Measurements from ENCODE around the gene ZNF865. TPM values are rescaled to one million over a fixed set of nuclear protein-coding genes. Genes with fewer than 3 reads are reported as not detected.
"Not testable (repeated sequence)": the region's sequence is repeated elsewhere in the genome, so short reads cannot be mapped to it uniquely, and the experiment has no call there.

Gene ZNF865
- total RNA-seq (2014; rRNA removed; shearing (Covaris generic)): 0.63 and 1.4 TPM in 2 replicates

- H3K4me1 ChIP-seq (replicated peaks): peaks cover 16% of the 10 kb centered on the region
- peaks cover 31% of the 10 kb centered on the region for H3K36me3 ChIP-seq
- DNase-seq (ENCODE audit: low read depth in 1 of 2, low spot score in 2 of 2): peak; percentile 78 to 86
- peak within 1 kb of the TSS; percentile 69 for H3K4me3 ChIP-seq
- no peaks in the 10 kb centered on the region for H3K9me3 ChIP-seq (replicated peaks)
- H3K27me3 ChIP-seq (replicated peaks): no peaks in the 10 kb centered on the region
- peak within 1 kb of the TSS; percentile 67 for H3K27ac ChIP-seq
Measured at GRCh38 chr19:55605637-55606470, at the start of gene ZNF865. TSS of gene ZNF865 (plus strand) at chr19:55605647. CDS start at chr19:55613619, 7,972 bp downstream.

GRCh38 chr19:55559684-55560083 is 45.8 kb upstream of the ZNF865 start:
- no peak overlapping the region for H3K4me3 ChIP-seq
- 0 out of 2 replicates have a peak, but pooled peaks cover 4% of the 10 kb centered on the region for H3K9me3 ChIP-seq (replicated peaks)
- H3K27ac ChIP-seq: no peak overlapping the region
- H3K36me3 ChIP-seq: no peaks in the 10 kb centered on the region
- no peaks in the 10 kb centered on the region for H3K27me3 ChIP-seq (replicated peaks)
- DNase-seq (ENCODE audit: low read depth in 1 of 2, low spot score in 2 of 2): no peak
- H3K4me1 ChIP-seq (replicated peaks): no peaks in the 10 kb centered on the region

DNA sequence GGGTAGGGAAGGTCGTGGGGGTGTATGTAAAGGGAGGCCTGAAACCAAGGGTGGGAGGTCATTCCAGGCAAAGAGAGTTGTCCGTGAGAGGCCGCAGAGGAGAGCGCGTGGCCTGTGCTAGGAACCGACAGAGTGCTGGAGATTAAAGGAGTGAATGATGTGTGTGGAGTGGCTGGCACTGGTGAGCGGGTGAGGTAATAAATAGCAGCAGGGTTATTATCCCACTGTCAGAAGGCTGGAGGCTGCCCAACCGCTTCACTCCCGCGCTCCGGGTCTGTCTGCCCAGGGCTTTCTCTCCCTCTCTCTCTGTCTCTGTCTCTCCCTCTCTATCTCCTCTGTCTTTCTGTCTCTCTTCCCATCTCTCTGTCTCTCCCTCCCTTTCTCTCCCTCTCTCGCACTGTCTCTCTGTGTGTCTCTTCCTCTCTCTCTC is 42.2 kb upstream of the ZNF865 start:
- Histone ChIP-seq H3K9me3 (replicated peaks) (0 out of 2 replicates have a peak, but pooled peaks cover 4% of the 10 kb centered on the region), H3K27ac (no peak overlapping the region), H3K4me1 (replicated peaks) (no peaks in the 10 kb centered on the region), H3K4me3 (no peak overlapping the region), H3K36me3 (no peaks in the 10 kb centered on the region), H3K27me3 (replicated peaks) (no peaks in the 10 kb centered on the region)
- DNase-seq (ENCODE audit: low read depth in 1 of 2, low spot score in 2 of 2): no peak

GRCh38 chr19:55566823-55567222 is 38.6 kb upstream of the ZNF865 start:
- Histone ChIP-seq H3K9me3 (replicated peaks) (no peaks in the 10 kb centered on the region), H3K4me1 (replicated peaks) (no peaks in the 10 kb centered on the region), H3K4me3 (no peak overlapping the region), H3K27me3 (replicated peaks) (no peaks in the 10 kb centered on the region), H3K27ac (no peak overlapping the region), H3K36me3 (no peaks in the 10 kb centered on the region)
- DNase-seq (ENCODE audit: low read depth in 1 of 2, low spot score in 2 of 2): no peak

- Histone ChIP-seq H3K4me3 (no peak overlapping the region), H3K27me3 (replicated peaks) (no peaks in the 10 kb centered on the region), H3K9me3 (replicated peaks) (no peaks in the 10 kb centered on the region), H3K36me3 (no peaks in the 10 kb centered on the region), H3K4me1 (replicated peaks) (no peaks in the 10 kb centered on the region), H3K27ac (no peak overlapping the region)
- DNase-seq (ENCODE audit: low read depth in 1 of 2, low spot score in 2 of 2): no peak
Measured at GRCh38 chr19:55567708-55568328, 37.6 kb upstream of the ZNF865 start.

DNA sequence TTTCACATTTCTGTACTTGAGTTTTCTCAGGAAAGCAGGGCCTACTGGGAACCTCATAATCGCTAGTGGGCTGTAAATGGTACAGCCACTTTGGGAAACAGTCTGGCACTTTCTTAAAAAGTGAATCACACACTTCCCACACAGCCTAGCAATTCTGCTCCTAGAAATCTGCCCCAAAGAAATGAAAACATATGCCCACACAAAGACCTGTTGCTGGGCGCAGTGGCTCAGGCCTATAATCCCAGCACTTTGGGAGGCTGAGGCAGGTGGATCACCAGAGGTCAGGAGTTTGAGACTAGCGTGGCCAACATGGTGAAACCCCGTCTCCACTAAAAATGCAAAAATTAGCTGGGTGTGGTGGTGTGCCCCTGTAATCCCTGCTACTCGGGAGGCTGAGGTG is 36.0 kb upstream of the ZNF865 start:
- H3K27me3 ChIP-seq (replicated peaks): not testable (repeated sequence)

GRCh38 chr19:55573929-55574328 is 31.5 kb upstream of the ZNF865 start:
- not testable (repeated sequence) for DNase-seq (ENCODE audit: low read depth in 1 of 2, low spot score in 2 of 2); H3K27ac ChIP-seq; H3K27me3 ChIP-seq (replicated peaks); H3K4me1 ChIP-seq (replicated peaks); H3K9me3 ChIP-seq (replicated peaks); H3K4me3 ChIP-seq
- H3K36me3 ChIP-seq: peaks cover 15% of the 10 kb centered on the region

More for the DNA sequence above, 36.0 kb upstream of the ZNF865 start:
- H3K27ac ChIP-seq; H3K9me3 ChIP-seq (replicated peaks); H3K4me1 ChIP-seq (replicated peaks); H3K4me3 ChIP-seq; H3K36me3 ChIP-seq; DNase-seq (ENCODE audit: low read depth in 1 of 2, low spot score in 2 of 2): not testable (repeated sequence)

GRCh38 chr19:55576746-55577145 is 28.7 kb upstream of the ZNF865 start:
- Histone ChIP-seq H3K4me1 (replicated peaks) (peaks cover 11% of the 10 kb centered on the region), H3K36me3 (peaks cover 20% of the 10 kb centered on the region), H3K27me3 (replicated peaks) (no peaks in the 10 kb centered on the region), H3K4me3 (no peak overlapping the region), H3K27ac (no peak overlapping the region), H3K9me3 (replicated peaks) (no peaks in the 10 kb centered on the region)
- DNase-seq (ENCODE audit: low read depth in 1 of 2, low spot score in 2 of 2): no peak

DNA sequence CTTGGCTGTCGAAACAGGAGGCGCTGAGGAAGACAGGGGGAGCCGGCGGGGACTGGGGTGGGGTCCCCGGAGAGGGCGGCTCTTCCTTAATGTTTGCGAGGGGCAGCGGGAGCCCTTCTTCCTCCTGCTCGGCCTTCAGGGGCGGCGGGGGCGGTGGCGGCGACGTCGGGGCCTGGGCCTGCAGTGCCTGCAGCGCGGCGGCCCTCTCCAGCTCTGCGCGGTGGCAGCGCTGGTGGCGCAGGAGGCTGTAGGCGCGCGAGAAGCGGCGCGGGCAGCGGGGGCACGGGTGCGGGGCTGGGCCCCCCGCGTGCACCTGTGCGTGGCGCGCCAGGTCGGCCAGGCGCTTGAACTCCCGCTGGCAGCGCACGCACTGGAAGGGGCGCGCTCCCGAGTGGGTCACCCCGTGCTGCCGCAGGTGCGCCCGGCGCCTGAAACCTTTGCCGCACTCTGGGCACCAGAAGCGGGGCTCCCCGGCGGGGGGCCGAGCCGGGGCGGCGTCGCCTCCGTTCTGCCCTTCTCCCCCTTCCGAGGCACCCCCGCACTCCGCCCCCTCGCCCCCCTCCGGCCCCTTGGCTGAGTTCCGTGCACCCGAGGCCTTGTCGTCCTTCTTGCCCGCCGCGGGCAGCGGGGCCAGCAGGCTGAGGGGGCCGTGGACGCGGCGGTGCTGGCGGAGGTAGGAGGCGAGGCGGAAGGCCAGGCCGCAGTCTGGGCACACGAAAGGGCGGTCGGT is 27.3 kb upstream of the ZNF865 start:
- Histone ChIP-seq H3K27me3 (replicated peaks) (no peaks in the 10 kb centered on the region), H3K4me3 (no peak overlapping the region), H3K9me3 (replicated peaks) (no peaks in the 10 kb centered on the region), H3K4me1 (replicated peaks) (peaks cover 11% of the 10 kb centered on the region), H3K27ac (no peak overlapping the region), H3K36me3 (peaks cover 20% of the 10 kb centered on the region)
- DNase-seq (ENCODE audit: low read depth in 1 of 2, low spot score in 2 of 2): no peak

DNA sequence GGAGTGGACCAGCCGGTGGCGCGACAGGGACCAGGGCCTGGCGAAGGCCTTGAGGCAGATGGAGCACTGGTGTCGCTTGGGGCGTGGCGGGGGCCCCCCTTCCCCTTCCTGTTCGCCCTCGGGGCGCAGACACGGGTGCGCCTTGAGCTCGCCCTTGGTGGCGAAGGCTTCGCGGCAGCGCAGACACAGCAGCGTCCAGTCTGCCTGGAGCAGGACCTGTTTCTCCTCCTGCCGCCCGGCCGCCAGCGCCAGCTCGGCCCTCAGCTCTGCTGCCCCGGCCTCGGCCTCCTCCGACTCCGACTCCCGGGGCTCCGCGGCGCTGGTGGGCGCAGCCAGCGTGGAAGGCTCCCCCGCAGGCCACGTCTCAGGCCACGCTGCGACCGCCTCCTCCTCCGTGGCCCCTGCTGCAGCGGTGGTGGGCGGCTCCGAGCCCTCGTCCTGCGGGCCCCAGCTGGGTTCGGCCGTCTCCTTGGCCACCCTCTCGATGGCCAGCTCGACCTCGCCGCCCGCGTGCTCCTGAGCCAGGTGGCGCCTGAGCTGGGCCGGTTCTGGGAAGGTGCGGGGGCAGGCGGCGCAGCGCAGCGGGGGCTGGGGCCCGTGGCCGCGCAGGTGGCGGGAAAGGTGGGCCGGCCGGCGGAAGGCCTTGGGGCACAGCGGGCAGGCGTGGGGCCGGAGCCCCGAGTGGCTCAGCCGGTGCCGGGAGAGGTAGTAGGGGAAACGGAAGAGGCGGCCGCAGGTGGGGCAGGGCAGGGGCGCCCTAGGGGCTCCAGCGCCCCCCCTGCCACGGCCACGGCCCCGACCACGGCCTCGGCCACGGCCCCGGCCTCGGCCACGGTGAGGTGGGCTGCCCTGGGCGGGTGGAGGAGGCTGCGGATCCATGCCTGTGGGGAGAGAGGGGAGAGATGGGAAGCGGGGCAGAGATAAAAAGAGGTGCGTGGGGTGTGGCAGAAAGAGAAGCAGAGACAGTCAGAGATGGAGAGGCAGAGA is 26.4 kb upstream of the ZNF865 start:
- H3K4me3 ChIP-seq: peak overlapping the region; percentile 70
- no peak overlapping the region for H3K27ac ChIP-seq
- H3K4me1 ChIP-seq (replicated peaks): peaks cover 11% of the 10 kb centered on the region
- peaks cover 20% of the 10 kb centered on the region for H3K36me3 ChIP-seq
- H3K9me3 ChIP-seq (replicated peaks): no peaks in the 10 kb centered on the region
- no peak for DNase-seq (ENCODE audit: low read depth in 1 of 2, low spot score in 2 of 2)
- H3K27me3 ChIP-seq (replicated peaks): no peaks in the 10 kb centered on the region

DNA sequence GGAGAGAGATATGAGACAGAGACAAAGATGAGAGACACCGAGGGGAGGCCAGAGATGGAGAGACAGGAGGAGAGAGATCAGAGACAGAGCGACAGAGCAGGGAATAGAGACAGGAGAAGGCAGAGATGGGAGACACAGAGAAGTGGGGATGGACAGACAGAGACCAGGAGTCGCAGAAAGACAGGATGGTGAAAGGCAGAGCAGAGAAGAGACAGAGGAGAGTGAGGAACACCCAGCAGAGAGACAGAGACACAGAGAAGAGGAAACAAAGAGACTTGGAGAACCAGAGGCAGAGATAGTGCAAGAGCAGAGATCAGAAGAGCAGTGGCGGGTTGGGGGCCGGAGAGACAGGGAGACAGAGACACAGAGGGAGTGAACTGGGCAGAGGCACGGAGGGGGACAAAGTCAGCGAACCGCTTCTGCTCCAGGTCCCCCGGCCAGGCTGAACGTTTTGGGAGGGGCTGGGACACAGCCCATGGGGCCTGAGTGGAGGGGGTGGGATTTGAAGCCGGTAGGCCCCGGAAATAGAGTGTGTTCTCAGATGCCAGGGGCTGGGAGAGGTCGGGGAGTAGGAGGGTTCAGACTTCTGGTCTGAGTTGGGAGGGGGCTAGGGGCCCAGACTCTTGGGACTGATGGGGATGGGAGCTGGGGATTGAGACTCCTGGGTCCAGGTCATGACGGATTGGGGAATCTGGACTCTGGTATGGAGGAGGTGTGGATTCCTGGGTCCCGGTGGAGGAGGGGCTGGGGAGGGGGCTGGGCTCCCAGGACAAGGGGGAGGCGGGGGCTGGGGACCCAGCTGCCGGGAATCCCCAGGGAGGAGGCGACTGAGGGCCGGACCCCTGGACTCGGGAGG is 25.5 kb upstream of the ZNF865 start:
- Histone ChIP-seq H3K27ac (peak overlapping the region; percentile 71), H3K36me3 (peaks cover 20% of the 10 kb centered on the region), H3K4me1 (replicated peaks) (peaks cover 12% of the 10 kb centered on the region), H3K9me3 (replicated peaks) (no peaks in the 10 kb centered on the region), H3K27me3 (replicated peaks) (no peaks in the 10 kb centered on the region), H3K4me3 (peak overlapping the region; percentile 70)
- peak; percentile 32 to 62 for DNase-seq (ENCODE audit: low read depth in 1 of 2, low spot score in 2 of 2)

DNA sequence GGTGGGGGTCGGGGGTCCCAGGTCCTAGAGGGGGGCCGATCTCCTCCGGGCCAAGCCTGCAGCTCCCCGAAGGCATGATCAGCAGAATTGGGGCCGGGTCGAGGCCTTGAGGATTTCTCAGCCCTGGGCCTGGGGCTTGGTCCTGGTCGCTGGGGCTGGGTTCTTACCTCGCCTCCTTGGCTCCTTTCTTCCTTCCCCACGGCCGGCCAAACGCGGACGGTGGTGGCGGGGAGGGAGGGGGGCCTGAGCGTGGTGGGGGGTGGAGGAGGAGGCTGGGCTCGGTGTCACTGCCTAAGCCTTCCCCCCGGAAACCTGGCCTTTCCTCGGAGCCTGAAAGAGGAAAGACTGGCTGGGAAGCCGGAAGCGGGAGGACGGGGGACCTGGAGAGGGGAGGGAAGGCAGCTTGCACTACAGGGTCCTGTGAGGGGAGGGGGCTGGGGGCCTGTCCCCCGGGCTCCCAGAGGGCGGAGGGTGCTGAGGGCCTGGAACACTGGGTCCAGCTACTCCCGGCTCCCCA is 24.8 kb upstream of the ZNF865 start, which contains the start of gene ZNF579:
Gene ZNF579, minus strand, starts transcription at position 221 of the 517 bp plus-strand sequence. CDS start 1,209 bp downstream, outside the sequence.
- DNase-seq (ENCODE audit: low read depth in 1 of 2, low spot score in 2 of 2): peak; percentile 76 to 91
- Histone ChIP-seq H3K4me1 (replicated peaks) (peaks cover 19% of the 10 kb centered on the region), H3K36me3 (peaks cover 20% of the 10 kb centered on the region), H3K27ac (peak within 1 kb of the TSS; percentile 71), H3K4me3 (peak within 1 kb of the TSS; percentile 70), H3K27me3 (replicated peaks) (no peaks in the 10 kb centered on the region), H3K9me3 (replicated peaks) (no peaks in the 10 kb centered on the region)
